BJ (cell line): ENCODE data around the gene LGALS16. TPM values are rescaled to one million over a fixed set of nuclear protein-coding genes. Genes with fewer than 3 reads are reported as not detected.
"Not testable (repeated sequence)": the region's sequence is repeated elsewhere in the genome, so short reads cannot be mapped to it uniquely, and the experiment has no call there.

Experiments used
- CTCF ChIA-PET: fragments of 350-600 bp; formaldehyde crosslinking; extraction: SDS; loops from one replicate; lab custom pipeline; 2021; ENCODE audit warnings: antibody characterized with exemption, inconsistent platforms; lab: Yijun Ruan, JAX
- POLR2A ChIA-PET: fragments of 300-600 bp; sonication (Branson Sonifier 250); formaldehyde crosslinking; extraction: SDS; loops from one replicate; lab custom pipeline; 2021; ENCODE audit warnings: antibody characterized with exemption; lab: Charles Lee
- DNase-seq: peaks from one replicate; pipeline ENCODE4 v3.0.0-alpha.2; 2011; ENCODE audit warnings: low read depth
- H3K27me3 ChIP-seq: 2 replicates; pipeline ENCODE4 v1.6.0; 2011; ENCODE audit warnings: low read length; ENCODE audit not compliant: control insufficient read depth, insufficient read depth
- H3K36me3 ChIP-seq: 2 replicates; pipeline ENCODE4 v1.5.1; 2011; ENCODE audit warnings: low read length; ENCODE audit not compliant: control insufficient read depth, insufficient read depth
- H3K4me3 ChIP-seq: 2 replicates; pipeline ENCODE4 v1.5.1; 2011; ENCODE audit warnings: low read depth, mild to moderate bottlenecking, control low read depth, low read length
- polyA plus RNA-seq: library from polyadenylated mRNA; depleted of rRNA; stranded (reverse); fragments of >200 nt; gene quantifications from 2 replicates; pipeline ENCODE4 v1.2.3, GENCODE V29; 2011
- TF ChIP-seq, protein P1 (sequence below): IDR thresholded peaks from 2 replicates; pipeline ENCODE4 v1.5.1; 2011; ENCODE audit warnings: low read depth, mild to moderate bottlenecking, control low read depth, inconsistent platforms, low read length, moderate library complexity; ENCODE audit not compliant: insufficient read depth

LGALS16 gene
- polyA plus RNA-seq, 1 experiment = not detected

DNA sequence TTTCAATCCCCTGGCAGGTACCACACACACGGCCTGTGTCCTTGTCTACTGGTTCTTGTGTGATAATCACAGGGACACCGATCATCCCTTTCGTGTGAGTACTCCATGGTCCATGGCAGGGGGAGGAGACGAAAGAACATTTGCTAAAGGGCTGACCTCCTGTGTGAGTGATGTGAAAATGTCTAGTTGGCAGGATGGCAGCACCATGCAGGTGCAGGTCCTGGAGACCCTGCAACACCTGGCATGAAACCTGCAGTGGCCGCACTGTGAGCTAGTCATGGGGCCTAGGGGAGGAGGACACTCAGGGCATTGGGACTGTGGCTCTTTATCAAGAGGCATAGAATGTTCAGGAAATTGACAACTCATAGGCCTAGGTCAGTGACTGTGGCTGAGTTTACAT, 25.7 kb downstream of the LGALS16 start:
- Histone ChIP-seq H3K27me3 (no peaks in the 10 kb centered on the region), H3K4me3 (no peak overlapping the region), H3K36me3 (no peaks in the 10 kb centered on the region)
- CTCF ChIA-PET = no interaction called here
- DNase-seq = no peak
- POLR2A ChIA-PET = no interaction called here
- TF ChIP-seq, protein P1, sequence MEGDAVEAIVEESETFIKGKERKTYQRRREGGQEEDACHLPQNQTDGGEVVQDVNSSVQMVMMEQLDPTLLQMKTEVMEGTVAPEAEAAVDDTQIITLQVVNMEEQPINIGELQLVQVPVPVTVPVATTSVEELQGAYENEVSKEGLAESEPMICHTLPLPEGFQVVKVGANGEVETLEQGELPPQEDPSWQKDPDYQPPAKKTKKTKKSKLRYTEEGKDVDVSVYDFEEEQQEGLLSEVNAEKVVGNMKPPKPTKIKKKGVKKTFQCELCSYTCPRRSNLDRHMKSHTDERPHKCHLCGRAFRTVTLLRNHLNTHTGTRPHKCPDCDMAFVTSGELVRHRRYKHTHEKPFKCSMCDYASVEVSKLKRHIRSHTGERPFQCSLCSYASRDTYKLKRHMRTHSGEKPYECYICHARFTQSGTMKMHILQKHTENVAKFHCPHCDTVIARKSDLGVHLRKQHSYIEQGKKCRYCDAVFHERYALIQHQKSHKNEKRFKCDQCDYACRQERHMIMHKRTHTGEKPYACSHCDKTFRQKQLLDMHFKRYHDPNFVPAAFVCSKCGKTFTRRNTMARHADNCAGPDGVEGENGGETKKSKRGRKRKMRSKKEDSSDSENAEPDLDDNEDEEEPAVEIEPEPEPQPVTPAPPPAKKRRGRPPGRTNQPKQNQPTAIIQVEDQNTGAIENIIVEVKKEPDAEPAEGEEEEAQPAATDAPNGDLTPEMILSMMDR = no peak

DNA sequence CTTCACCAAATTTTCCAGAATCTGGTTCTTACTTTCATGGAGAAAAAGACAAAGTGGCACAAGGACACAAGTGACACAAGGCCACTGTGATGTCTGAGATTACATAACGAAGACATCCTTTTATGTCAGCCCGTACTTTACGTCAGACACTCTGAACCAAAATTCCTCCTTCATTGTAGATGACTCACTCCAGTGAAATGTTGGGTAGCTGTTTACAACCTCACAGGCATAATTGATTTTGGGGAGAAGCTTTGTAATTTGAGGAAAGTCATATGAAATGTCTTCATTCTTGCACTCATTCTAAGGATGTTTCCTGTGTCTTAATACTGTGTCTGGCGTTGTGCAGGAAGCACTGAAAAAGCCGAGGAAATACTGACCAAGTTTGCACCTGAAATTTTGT, 28.6 kb downstream of the LGALS16 start:
- H3K4me3 ChIP-seq = no peak overlapping the region
- H3K27me3 ChIP-seq = no peaks in the 10 kb centered on the region
- no peak for DNase-seq
- POLR2A ChIA-PET = no interaction called here
- TF ChIP-seq, protein P1 = no peak
- CTCF ChIA-PET = no interaction called here
- H3K36me3 ChIP-seq = no peaks in the 10 kb centered on the region

DNA sequence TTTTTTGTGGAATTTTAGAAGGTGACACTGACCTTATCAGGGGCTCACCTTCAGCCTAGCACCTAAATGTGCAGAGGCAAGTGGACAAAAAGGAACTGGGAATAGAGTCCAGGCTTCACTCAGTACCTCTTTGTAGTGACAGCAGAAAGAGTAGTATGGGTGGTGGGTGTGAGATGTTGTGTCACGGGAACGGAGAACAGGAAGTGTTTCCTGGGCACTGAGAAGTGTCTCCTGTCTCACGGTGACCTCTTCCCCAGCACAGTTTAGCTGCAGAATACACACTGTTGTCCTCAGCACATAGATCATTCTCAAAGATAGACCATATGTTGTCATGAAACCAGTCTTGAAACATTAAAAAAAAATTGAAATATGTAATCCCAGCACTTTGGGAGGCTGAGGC, 31.0 kb downstream of the LGALS16 start:
- Histone ChIP-seq H3K4me3 (no peak overlapping the region), H3K36me3 (no peaks in the 10 kb centered on the region), H3K27me3 (no peaks in the 10 kb centered on the region)
- no peak for DNase-seq
- POLR2A ChIA-PET = no interaction called here
- CTCF ChIA-PET = no interaction called here
- TF ChIP-seq, protein P1 = no peak

DNA sequence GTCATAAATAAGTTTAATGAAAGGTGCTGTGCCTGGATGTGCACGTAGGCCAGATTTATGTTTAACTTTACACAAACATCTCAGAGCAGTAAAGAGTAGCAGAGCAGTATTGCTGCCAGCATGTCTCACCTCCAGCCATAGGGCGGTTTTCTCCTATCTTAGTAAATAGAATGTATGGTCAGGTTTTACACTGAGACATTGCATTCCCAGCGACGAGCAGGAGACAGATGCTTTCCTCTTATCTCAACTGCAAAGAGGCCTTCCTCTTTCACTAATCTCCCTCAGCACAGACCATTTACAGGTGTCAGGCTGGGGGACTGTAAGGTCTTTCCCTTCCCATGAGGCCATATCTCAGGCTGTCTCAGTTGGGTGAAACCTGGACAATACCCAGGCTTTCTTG, 32.9 kb downstream of the LGALS16 start:
- H3K27me3 ChIP-seq, POLR2A ChIA-PET, CTCF ChIA-PET: not testable (repeated sequence)

DNA sequence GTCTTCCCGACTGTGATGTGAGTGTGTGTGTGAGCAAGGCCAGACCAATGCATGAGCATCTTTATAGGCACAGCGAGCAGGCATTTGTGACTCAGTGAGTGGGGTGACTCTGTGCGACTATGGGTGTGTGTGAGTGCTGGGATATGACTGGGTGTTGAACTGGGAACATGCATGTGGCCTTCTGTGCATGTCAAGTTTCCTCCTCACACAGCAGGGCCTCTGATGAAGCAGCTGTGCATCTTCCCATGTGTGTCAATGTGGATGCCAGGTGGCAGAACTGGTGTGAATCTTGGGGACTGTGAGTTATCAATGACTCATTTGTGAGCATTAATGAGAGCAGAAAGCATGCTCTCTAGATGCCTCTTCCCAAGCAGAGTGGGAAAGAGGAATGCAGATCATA, 36.5 kb downstream of the LGALS16 start:
- Histone ChIP-seq H3K27me3 (no peaks in the 10 kb centered on the region), H3K36me3 (no peaks in the 10 kb centered on the region), H3K4me3 (no peak overlapping the region)
- TF ChIP-seq, protein P1 = no peak
- ChIA-PET CTCF (no interaction called here), POLR2A (no interaction called here)
- DNase-seq = no peak

More for the DNA sequence above, 32.9 kb downstream of the LGALS16 start:
- H3K36me3 ChIP-seq, DNase-seq, H3K4me3 ChIP-seq: not testable (repeated sequence)

DNA sequence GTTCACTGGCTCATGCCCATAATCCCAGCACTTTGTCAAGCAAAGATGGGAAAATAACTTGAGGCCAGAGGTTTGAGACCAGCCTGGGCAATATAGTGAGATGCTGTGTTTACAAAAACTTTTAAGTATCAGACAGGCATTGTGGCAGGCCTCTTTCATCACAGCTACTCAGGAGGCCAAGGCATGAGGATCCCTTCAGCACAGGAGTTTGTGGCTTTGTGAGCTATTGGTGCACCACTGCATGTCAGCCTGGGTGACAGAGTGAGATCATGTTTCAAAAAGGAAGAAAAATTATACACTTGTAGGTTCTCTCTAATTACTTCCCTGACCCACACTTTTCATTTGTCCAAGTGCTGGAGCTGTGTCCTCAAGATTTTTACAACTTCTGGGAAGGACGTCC, 37.1 kb downstream of the LGALS16 start:
- Histone ChIP-seq H3K27me3 (no peaks in the 10 kb centered on the region), H3K4me3 (no peak overlapping the region), H3K36me3 (no peaks in the 10 kb centered on the region)
- POLR2A ChIA-PET = no interaction called here
- TF ChIP-seq, protein P1 = no peak
- no peak for DNase-seq
- CTCF ChIA-PET = no interaction called here
